Measurements from ENCODE around the gene CCSER1.
"Not testable (repeated sequence)": the region's sequence is repeated elsewhere in the genome, so short reads cannot be mapped to it uniquely, and the experiment has no call there.

Gene CCSER1

DNA sequence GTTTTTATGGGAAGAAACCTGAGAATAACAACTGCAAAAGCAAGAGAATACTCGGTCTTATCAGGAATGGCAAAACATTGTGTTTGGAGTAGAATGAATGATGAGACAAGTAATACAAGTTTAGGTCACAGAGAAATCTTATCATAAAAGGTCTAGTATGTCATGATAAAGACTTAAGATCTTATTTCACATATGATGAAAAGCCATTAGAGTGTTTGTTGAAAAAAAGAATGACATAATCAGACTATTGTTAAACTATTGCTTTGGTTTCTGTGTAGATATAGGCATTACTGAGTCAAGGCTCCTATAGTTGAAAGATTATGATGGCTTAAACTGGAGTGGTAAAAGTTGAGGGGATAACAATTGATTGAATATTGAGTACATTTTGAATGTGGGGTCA is 603.6 kb downstream of the CCSER1 start:
- no peak for FAIRE-seq

DNA sequence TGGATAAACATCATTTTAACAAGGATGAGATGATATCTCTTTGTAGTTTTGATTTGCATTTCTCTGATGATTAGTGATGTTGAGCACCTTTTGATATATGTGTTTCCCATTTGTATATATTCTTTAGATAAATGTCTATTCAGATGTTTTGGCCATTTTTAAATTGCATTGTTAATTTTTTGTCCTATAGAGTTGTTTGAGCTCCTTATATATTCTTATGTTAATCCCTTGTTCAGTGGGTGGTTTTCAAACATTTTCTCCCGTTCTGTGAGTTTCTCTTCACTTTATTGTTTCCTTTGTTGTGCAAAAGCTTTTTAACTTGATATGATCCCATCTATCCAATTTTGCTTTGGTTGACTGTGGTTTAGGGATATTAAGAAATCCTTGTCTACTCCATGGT is 606.0 kb downstream of the CCSER1 start:
- no peak for FAIRE-seq

DNA sequence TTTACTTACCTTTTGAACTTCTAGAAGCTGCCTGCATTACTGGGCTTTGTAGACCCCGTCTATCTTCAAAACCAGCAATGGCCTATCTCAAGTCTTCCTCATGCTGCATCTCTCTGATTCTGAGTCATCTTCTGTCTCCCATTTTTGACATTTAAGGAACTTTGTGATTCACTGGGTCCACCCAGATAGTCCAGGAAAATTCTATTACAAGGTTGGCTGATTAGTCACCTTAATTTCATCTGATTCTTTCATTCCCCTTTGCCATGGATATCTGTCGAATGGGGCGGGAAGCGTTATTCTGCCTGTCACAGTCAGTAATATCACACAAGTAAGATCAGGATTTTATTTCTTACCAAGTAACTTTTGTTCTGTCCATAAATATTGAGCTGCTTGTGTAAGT is 618.0 kb downstream of the CCSER1 start:
- FAIRE-seq, result no peak

DNA sequence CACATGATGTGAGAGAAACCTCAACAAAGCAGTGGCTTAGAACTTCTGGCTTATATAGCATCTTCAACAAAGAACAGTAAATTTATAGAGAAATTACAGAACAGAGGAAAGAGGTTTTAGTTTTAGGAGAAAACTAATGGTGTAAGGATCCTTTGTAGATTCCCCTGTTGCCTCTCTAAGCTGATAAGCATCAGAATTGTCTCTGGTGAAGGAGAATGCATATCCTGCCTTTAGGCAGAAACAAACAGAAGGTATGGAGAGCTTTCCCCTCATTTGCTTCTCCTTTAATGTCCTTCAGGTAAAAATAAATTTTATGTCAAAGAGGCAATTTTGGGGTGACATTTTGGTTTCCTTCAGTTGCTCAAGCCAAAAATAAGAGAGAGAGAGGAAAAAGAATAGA is 625.9 kb downstream of the CCSER1 start:
- no peak for FAIRE-seq

DNA sequence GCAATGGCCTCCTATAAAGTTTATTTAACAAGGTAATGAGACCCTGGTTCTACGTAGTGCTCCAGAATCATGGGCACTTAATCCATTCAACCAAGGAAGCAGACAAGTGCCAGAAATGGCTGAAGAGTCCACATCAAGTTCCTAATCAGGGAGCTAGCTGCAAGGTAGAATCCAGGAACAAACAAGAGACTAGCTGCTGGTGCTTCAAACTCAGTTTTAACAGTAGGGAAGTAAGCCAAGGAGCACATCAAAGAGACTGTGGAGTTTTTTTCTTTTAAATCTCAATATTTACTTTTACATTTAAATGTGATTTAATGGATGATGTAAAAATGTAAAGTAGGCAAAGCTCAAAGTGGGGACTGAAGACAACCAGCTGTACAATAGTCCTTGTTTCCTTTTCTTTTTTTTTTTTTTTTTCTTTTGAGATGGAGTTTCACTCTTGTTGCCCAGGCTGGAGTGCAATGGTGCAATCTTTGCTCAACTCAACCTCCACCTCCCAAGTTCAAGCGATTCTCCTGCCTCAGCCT is 630.4 kb downstream of the CCSER1 start:
- FAIRE-seq, result no peak

DNA sequence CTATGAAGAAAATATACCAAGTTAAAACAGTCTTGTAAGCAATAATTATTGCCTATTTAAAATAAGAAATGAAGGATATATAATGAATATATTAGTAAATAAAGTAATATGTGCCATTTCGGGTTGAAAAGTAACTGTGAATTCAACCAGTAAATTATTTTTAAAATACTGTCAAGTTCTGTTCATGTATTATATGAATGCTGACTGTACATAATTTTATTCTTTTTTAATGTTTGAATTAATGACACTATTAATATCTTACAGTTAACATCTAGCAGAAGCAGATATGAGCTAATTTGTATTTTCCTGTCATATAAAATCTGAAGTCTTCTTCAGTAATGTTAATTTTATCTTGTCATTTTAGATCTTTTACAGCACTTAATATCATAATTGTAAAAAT is 632.9 kb downstream of the CCSER1 start:
- FAIRE-seq, result no peak

DNA sequence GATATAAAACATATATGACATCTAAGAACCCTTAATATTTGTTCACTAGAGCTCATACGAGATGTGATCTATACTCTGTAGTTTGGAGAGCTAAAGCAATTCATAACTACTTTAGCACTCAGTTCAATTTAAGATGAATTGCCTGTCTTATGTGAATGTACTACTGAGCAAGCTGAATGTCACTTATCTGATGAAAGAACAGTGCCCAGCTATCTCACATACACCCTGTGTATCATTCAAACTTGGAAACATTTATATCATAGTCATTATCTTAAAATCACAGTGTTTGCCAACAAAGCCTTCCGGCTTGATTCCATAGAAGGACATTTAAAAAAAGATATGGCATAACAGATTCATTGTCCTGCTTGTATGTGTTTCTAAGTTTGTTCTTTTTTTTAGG is 639.6 kb downstream of the CCSER1 start:
- FAIRE-seq, result no peak

DNA sequence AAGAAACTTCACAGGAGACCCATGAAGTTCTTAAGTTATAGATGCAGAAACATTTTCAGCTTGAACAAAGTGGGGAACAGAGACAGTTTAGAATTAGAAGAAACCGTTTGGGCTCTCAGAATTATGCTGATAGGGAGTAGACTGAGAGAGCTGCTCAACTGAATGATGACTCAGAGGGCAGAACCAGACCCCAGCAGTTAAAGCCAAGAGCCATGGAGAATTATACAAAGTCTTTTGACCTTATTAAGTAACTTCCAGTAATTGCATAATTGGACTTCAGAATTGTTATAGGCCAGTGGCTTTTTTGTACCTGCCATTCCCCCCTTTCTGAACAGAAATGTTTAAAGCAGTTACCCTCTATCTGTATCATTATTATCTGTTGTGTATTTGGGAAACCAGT is 642.1 kb downstream of the CCSER1 start:
- FAIRE-seq, result no peak

DNA sequence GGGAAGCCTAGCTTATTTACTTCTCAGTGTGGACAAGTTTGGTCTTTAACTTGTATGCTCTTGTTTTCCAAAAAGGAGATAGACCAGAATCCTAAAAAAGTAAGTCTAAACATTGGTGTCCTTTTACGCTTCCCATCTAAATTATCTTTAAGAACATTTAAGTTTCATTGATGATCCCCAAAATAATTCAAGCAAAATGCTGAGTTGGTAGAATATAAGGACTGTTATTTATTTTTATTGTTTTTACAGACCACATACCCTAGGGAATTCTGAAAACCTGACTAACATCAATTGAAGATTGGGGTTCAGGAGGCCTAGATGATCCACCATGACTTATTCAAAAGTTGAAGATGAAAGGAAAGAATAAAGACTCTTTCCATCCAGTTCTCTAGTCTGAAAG is 653.0 kb downstream of the CCSER1 start:
- FAIRE-seq, result no peak

DNA sequence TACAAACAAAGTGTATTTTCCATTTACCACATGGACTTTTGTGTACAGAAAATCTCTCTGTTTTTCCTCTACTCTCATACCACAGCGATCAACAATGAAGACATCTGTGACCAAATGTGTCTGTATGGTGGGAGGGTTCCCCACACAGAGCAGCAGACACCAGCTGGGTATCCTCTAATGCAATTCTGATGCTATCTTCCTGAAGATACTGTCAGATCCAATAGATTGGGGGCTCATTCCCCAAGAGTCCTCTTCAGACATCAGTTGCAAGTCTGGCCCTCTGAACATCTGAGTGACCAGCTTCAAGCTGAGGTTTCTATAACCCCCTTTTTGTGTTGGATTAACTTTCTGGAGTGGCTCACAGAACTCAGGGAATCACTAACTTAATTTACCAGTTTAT is 659.4 kb downstream of the CCSER1 start:
- FAIRE-seq, result no peak

DNA sequence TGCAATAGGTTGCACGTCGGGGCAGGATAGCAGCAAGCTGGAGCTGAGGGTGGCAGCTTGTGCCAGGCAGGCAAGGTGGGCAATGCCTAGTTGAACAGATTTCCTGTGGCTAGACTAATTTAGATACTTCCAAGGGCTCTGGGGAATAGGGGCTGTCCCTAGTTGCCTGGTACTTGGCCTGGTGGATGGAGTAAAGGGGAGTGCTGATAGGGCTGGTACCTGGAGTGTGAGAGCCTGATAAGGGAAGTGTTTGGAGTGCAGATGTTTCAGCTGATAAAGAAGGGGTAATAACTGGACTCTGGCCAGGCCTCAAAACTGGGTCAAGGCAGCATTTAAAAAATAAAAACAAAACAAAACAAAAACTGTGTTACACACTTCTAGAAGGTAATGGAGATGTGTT is 665.5 kb downstream of the CCSER1 start:
- FAIRE-seq, result no peak

DNA sequence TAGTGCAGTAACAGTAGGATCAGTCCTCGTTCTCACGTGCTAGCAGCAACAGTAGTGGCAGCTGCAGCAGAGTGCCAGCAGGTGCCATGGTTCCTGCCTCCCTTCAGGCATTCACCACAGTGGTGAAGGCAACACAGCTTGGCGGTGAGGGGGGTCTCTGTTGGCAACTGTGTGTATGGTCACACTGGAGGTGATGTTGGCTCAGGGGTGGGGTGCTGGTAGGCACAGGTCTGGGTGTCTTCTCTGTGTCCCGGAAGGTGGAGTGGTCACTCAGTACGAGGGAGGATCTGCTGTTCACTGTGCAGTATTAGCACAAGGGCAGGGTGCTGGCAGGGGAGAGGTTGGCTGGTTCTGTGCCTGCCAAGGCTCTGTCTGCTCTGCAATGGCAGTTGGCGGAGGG is 671.8 kb downstream of the CCSER1 start:
- FAIRE-seq, result no peak

DNA sequence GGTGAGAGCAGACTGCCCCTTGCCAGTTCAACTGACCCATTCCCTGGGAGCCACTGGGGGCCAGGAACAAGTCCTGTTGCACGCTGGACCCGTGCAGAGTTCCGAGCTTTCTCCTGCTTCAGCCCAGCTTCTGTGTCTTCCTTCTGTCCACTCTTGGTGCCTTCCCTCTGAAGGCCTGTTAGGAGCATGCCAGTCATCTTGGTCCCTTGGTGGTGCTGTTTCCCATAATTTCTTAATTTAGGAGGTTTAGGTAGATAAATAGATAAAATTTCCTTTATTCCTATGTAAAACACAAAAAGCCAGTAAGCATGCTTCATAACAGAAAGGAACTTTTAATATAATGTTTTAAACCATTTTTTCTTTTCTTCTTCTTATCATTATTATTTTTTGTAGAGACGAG is 672.7 kb downstream of the CCSER1 start:
- no peak for FAIRE-seq

DNA sequence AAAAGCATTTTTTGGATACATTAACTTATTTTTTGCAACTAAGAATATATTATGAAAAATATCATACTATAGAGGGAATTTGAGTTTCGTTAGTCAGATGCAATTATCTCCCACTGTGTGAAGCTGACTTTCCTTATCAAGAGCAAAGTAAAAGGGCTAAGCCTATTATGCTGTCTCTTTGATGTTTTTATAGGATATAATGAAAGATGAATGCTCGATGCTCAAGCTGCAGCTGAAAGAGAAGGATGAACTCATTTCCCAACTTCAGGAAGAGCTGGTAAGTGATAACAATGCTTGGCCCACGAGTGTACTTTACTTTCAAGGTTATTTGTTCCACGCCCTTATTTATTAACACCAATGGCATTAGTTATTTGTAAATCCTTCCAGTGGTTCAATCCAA is 688.4 kb downstream of the CCSER1 start:
- FAIRE-seq, result no peak

DNA sequence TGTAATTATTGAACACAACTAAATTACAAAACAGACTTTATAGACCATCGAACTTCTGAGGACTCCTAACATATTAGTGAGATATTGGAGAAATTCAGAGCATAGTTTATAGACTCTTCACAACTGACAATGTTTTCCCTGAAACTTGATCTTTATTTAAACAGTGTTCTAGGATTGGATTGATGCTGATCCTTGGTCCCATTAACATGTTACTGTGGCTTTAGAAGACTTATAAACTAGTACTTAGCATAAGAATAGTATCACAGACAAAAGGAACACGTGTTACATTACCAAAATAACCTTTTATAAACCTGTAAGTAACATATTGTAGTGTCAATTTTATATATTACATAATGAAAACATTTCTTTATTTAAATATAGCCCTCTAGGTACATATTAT is 689.6 kb downstream of the CCSER1 start:
- no peak for FAIRE-seq

DNA sequence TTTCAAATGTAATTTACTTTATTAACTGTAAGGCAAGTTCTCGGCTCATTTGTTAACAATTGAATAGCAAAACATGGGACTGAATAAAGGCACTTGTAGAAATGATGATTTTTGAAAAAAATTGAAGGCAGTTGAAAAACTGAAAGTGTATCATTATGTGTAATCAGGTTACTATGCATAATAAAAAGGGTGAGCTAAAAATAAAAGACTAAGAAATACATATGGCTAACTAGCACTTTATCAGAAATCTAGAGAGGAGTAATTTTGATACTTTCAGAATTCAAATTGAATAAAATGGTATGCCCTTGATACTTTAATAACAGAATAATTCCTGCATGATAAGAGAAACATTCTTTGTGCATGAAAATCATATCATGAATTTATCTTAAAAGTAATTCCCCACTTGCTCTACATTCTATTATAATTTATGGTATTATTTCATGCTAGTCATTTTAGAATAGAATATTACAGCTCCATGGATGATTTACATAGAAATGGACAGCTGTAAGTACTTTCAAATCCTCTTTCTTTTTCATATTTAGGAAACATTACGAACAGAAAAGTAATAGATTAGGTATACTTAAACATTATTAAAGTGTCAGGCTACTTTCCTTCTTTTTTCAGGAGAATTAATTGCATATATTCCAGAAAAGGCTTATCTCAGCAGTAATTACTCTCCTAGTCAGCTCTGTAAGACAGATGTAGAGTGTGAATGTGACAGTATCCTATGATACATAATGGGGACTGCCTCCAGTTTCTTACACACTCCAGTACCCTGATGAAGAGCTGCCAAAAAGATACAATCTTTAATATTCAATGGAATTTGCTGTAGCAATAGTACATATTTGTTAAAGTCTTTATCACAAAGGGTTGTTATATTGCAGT is 697.3 kb downstream of the CCSER1 start:
- FAIRE-seq, result no peak

DNA sequence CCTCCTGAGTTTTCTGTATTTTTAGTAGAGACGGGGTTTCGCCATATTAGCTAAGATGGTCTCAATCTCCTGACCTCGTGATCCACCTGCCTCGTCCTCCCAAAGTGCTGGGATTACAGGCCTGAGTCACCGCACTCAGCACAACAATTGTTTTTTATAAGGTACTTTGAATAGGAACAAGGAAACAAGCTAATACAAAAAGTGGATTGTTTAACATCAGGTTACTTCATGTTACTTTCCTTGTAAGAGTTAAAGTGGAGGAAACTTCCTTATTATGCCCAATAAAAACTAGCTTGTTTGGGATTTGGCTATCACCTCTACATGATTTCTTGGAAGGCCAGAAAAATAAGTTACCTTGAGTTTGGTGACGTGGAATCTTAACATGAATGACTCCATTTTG is 698.7 kb downstream of the CCSER1 start:
- peak; percentile 72 for FAIRE-seq

DNA sequence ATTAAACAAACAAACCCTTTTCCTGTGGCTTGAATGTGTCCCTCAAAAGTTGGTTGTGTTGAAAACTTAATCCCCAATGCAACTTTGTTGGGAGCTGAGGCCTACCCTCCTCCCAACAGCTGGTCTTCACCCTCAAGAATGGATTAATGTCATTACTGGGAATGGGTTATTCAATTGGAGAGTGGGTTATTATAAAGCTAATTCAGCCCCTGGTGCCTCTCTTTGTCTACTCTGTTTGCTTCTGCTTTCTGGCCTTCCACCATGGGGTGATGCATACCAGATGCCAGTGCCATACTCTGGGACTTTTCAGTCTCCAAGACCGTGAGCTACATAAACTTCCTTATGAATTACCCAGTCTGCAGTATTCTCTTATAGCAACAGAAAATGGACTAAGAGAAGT is 706.5 kb downstream of the CCSER1 start:
- FAIRE-seq, result no peak

DNA sequence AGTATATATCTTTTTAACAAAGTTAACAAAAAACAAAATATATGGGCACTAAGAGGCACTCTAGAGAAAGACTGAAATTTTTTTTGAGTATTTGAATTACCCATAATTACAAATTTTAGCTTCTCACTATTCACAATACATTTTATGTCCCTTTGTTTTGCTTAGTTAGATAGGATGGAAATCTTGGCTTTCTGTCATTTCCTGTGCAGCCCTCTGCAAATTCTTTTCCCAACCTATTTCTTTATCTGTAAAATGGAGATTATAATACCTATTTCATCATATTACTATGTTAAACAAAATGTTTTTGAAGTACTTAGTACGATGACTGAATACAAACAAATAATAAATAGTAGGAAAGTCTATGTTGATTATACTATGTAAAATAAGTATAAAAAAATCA is 710.0 kb downstream of the CCSER1 start:
- peak; percentile 28 for FAIRE-seq

DNA sequence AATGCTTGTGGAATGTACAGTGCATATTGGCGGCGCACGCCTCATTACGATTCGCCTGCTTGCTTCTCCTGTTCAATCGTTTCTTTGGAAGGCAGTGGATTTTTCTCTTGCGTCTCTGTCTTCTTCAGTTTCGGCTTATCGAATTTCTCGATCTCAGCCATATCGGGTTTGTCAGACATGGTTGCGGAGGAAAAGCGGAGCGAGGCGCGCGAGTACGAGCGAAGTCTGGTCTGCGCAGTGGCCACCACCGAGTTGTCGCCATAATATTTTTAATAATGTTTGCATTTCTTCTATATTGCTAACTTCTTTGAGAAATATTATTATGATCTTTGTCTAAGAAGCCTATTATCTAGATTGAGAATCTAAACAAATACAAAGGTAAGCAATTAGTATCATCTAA is 711.7 kb downstream of the CCSER1 start:
- not testable (repeated sequence) for FAIRE-seq

DNA sequence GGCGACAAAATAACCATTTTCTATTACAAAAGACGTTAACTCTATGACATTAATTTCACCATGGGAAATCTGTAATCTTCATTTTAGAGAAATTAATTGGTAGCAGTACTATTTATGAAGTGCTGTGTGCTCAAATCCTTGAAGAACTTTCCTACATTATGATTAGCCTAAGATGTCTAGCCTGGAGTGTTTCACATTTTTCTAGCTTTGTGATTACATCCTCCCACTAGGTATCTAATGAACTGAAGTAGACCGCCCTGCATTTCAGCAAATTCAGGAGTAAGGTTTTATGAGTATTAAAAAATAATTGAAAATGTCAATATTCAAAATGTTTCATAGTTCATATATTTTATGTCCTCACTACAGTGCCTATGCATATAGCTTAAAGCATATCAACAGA is 713.1 kb downstream of the CCSER1 start:
- FAIRE-seq, result no peak

DNA sequence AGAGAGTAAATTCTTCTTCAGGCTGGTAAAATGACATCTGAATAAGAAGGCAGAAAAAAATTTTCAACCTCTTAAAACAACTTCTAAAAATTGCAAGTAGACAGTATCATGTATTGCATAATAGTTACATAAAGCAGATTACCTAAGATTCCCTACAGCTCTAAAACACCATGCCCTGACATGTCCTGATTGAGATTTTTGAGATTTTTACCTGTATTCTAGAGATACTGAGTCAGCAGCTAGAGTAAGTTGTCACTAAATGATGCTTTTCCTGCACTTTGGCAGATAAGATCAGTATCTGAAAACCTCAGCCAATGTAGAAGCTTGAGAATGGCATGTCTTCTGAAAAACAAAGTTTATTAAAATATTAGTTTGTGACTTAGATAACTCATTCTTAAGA is 713.6 kb downstream of the CCSER1 start:
- no peak for FAIRE-seq

DNA sequence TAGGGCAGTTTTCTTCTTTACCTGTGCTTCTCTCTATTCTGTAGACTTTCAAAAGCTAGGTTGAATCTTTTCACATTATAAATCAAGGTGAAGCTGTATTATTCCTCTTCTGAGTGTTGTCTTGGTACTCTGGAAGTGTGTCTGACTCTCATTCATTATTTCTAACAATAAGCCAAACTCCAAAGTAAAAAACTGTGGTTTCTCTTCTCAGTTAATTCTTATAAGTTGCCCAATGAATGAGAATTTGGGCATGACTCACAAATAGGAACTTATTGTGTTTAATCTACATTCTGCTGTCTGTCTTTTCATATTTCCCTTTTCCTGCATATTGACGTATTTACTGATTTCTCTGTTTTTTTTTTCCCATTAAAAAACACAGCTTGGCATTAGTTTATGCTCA is 714.5 kb downstream of the CCSER1 start:
- no peak for FAIRE-seq

DNA sequence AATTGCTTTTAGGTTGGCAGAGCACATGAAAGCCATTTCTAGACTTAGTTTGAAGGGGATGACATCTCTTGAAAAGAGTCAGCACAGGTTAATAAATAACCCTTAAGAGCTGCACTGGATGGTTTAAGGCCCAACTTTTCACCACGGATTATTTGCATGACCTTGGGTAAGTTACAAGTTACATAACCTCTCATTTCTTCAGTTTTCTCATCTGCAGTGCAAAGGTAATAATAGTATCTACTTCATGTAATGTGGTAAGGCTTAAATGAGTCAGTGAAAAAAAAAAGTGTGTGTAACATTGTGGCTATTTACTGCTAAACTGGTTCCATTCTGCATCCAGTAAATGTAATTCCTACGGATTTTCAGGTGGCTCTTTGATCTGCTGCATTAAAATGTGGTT is 715.8 kb downstream of the CCSER1 start:
- no peak for FAIRE-seq

DNA sequence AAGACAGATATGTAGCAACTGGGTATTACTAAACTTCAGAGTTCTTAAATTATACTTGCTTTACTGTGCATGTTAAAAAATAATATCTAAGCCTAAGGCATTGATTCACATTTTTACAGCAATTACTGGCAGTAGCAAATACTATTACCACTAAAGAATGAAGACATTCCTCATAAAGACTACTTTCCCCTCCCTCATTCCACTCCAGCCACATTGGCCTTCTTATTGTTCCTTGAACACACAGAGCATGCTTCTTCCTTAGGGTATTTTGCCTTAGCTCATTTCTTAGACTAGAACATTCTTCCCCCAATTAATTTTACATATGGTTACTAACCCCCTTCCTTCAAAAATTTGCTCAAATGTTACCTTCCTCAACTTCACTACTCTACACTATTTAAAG is 717.0 kb downstream of the CCSER1 start:
- no peak for FAIRE-seq
